ELR (cell line): ENCODE measurements around the gene RFX4.

Experiments
- DNase-seq: peaks from one replicate; pipeline ENCODE4 v3.0.0-alpha.2; 2015; ENCODE audit warnings: low read depth

Gene RFX4

DNA sequence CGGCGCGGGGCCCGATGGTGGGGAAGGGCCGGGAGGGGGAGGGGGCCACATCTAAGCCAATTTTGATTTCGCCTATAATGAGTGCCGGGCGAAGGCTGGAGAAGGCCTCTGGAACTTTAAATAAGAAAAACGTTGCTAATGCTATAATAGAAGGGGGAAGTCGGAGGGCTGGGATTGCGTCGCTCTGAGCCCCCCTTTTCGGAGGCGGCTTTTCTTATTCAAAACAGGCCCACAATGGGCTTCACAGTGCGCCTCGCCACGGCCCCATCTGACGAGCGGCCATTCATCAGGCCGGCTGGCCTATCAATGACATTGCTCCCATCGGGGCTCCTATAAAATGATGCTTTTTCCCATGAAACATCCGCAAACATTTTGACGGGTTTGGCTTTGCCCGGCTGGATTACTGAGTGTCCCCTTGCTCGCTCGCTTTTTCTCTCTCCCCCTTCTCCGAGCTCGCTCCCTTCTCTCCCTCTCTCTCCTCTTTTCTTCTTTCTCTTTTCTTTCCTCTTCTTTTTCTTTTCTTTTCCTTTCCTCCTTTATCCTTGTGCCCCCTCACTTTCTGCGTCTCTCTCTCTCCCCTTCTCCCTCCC lies at the start of gene RFX4:
RFX4 (plus strand) TSS at position 364 of the 590 bp plus-strand sequence. CDS start 317 bp downstream, outside the sequence.
- DNase-seq, result peak; percentile 13

DNA sequence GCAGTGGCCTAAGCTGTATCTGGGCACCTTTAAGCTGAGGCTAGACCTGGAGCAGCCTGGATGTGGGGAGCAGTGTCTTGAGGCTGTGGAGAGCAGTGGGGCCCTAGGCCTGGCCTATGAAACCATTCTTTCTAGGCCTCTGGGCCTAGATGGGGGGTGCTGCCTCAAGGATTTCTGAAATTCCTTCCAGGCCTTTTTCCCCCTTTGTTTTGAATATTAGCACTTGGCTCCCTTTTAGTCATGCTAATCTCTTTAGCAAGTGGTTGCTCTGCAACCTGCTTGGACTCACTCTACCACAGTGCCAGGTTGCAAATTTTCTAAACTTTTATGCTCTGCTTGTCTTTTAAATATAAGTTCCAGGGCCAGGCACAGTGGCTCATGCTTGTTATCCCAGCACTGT lies 41.6 kb upstream of the RFX4 start:
- DNase-seq, result no peak

DNA sequence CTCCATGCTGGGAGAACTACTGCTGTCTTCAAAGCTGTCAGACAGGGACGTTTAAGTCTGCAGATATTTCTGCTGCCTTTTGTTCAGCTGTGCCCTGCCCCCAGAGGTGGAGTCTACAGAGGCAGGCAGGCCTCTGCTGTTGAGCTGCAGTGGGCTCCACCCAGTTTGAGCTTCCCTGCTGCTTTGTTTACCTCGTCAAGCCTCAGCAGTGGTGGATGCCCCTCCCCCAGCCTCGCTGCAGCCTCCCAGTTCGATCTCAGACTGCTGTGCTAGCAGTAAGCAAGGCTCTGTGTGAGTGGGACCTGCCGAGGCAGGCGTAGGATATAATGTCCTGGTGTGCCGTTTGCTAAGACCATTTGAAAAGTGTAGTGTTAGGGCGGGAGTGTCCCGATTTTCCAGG lies 31.4 kb upstream of the RFX4 start:
- no peak for DNase-seq

DNA sequence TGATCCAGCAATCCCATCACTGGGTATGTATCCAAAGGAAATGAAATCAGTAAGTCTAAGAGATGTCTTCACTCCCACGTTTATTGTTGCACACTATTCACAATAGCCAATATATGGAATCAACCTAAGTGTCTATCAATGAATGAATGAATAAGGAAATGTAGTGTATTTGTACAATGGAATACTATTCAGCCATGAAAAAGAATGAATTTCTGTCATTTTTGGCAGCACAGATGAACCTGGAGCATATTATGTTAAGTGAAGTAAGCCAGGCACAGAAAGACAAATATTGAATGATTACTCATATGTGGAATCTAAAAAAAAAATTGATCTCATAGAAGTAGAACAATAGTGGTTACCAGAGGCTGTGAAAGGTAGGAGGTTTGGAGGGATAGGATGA lies 30.6 kb upstream of the RFX4 start:
- no peak for DNase-seq

DNA sequence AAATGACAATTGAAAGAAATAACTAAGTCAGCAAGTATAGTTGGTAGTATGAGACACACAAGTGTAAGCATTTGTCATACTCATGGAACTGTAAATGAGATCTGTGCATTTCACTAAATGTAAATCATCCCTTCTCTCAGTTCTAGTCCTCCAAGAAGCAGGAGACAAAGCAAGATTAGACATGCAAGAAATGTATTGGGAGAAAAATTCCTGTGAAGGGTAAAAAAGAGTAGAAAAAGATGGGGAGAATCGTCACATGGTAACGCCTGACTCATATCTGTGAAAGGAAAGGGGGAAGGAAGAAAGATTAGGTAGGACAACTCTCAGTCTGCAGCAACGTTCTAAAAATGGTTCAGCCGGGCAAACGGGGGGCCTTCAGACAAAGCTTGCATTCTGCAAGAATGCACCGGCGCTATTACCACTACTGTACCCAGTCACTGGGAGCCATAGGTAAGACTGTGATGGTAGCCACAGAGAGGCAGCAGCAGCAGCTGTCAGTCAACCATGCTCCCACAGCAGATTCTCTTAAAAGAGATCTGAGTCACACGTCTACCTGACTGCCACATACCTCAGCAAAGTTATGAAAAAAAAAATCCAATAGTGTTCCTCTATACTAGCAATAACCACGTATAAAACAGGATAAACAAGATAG lies 18.0 kb upstream of the RFX4 start:
- DNase-seq, result no peak

DNA sequence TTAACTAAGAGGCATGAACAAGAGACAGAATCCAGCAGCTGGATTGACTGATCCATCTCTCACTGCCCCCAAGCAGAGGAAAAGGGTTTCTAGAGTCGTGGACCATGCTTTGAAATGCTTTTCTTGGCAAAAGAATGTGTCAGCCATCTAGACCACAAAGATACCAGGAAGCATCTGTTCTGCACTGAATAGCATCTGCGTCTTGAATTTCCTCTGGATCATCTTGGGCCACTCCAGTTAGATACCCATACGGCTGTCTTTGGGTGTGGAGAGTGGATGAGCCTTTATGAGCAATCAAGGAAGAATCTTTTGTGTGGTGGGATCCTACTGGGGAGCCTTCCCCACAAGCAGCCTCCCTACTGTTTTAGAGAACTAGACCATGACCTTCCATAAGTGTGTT lies 16.0 kb upstream of the RFX4 start:
- DNase-seq, result no peak

DNA sequence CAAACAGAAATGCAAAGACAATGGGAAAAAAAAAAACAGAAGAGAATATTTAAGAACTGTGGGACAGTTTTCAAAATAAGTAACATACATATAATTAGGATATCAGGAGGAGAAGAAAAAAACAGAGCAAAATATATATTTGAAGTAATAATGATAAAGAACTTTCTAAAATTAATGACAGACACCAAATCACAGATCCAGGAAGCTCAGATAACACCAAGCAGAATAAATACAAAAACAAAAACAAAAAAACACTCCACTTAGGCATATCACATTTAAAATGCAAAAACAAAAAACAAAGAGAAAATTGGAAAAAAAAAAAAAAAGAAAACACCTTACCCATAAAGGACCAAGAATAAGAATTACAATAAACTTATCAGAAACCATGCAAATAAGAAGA lies 9.6 kb upstream of the RFX4 start:
- no peak for DNase-seq

DNA sequence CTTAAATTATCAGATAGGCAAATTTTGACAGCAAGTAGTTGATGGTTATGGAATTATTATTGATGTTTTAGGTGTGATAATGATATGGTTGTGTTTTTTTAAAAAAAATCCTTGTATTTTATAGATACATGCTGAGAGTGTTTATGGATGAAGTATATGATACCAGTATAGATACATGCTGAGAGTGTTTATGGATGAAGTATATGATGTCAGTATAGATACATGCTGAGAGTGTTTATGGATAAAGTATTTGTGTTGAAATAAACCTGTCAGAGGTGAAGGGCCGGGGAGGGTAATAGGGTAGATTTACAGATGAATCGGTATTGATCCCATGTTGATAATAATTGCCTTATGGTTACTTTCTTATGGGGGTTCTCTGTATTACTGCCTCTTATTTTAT lies 6.0 kb upstream of the RFX4 start:
- DNase-seq, result no peak

DNA sequence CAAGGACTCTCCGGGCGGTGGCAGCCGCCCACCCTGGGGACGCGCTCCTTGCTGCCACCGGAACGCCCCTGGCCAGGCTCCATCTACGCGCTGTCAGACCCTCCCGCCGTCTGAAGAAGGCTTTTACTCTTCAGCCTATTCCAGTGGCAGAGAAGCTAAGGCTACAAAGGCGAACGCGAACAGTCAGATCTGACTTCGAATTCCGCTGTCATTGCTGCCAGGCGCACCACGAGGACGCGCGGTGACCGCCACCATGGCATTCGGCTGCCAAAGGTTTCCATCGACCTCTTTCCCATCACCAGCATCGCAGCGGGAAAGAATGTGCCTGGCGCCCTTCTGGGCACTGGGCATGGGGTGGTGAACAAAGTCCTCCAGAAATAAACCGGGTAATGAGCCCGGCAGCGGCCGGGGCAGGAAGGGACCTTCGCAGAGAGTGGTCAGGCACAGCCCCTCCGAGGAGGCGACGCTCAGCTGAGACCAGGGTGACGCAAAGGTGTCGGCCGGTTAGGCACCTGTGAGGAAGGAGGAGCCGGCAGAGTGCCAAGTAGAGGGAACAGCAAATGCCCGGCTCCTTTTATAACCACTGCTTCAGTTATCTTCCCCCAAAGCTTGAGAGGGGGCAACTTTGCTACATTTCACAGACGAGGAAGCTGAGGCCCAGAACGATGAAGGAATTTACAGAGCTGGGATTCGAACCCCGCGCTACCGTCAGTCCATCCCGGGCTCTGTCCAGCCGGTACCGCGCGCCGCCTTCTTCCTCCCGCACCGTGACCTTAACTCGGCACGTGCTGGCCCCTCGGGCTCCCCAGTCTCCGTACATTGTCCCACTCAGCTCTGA lies 1.9 kb upstream of the RFX4 start:
- DNase-seq, result no peak

DNA sequence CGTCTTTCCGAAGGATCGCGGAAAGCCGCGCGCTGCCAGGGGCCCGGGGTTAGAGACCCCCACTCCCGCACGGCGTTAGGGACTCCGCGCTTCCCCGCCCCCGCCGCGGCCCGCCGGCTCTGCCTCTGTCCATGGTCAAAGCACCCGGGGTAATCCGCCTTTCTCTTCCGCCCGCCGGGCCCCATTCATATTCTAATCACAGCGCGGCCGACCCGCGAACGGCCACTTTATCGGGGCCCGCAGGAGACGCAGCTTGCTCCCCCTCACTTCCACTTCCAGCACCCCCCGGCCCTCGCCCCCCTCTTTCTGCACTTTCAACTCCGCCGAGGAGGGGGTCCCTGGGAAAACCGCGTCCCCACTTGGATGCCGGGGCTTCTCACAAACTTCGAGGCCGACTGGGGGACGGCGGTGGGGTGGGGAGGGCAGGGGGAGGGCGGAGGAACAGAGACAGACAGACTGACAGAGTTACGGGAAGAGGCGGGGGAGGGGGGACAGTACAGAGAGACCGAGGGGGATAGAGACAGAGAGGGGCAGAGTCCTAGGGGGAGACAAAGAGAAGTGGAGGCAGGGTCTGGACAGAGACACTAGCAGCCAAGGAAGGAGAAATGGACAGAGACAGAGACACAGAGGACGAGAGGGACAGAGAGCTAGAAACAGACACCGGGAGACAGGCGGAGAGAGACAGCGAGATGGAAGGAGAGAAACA lies 1.1 kb upstream of the RFX4 start:
- DNase-seq, result peak; percentile 30

DNA sequence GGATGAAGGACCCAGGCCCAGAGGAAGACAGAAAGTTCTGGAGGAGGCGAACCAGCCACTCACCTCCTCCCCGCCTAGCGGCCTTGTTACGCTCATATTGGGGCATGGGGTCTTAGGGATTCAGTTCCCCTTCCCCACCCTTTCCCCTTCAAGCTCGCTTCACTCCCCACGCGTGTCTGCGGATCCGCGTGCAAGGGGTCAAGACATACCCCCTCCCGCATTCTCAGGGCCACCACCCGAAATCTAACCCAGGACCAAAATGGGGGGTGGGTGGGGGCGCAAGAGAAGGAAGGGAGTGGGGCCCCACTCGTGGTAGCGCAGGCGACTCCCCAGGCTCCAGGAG lies 584 bp upstream of the RFX4 start:
- no peak for DNase-seq

DNA sequence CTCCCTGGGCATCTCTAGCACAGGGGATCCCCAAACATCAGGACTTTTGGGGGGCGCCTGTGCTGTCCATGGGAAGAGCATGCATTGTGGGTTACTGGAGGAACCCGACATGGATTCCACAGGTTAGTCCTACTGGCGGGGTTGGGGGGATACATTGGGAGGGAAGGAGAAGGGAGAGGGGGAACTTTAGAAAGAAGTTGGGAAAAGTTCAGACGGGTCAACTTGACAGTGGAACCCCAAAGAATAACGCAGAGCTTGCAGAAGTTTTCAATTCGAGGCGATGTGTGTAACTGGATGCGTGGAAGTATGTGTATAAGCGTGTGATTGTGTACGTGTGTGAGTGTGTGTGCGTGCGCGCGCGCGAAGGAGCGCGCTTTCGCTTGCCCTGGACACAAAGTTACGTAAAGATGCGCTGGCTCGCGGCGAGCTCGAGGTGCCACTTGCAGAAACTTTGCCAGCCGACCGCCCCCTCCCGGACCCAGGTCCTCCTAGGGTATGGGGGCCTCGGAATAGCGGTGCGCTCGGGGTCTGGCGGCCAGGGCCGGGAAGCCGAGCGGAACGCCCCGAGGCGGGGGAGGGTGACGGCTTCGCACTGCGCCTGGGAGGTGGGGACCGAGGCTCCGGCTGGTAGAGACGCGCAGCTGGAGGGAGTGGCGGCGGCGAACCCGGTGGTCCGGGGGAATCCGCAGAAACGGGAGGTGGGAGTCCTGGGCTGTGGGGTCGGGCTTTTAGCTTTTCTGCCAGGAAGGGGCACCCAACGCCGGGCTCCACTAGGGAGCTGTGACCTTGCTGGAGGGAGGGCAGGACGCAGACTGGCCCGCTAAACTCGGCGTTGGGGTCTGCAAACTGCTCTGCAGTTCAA lies 669 bp downstream of the RFX4 start:
- DNase-seq, result peak; percentile 6

DNA sequence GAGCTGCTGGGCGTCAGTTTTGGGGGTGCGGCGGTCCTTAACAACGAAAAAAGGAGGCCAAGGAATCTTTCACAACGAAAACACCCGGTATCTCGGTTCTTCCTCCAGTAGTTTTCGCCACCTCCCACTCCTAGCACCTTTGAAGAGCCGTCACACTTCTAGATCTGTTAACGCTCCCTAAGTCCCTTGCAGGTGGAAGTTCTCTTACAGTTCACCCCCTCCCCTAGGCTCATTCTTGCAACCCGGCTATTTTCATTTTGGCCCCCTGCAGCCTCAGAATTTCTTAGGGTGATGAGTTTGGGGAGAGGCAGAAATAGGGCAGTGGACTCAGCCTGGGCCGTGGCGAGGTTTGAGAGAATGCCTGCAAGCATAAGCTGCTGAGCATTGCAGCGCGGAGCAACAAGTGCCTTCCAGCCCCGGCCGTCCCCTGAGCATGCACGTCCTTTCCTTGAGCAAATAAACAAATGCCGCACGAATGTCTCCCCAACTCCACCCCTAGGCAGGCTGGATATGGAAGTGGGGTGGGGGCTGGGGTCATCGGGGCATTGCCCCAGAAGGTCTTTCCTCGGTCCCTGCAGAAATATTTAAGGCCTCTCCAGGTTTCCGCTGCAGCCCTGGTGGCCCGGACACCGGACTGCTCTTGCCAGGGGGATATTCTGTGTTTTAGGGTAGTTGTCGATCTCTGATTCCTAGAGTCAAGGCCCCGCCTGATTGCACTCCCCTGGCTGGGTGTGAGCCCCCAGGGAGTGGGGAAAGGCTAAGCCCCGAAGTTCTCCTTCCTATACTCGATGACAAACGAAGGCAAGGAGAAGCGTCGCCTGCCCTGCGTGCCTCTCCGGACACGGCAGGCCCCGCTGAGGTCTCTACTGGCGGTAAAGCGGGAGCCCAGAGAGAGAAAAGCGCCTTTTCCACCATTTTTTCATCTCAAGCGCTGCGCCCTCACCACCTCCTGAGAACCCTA lies 1.6 kb downstream of the RFX4 start:
- peak; percentile 18 for DNase-seq

DNA sequence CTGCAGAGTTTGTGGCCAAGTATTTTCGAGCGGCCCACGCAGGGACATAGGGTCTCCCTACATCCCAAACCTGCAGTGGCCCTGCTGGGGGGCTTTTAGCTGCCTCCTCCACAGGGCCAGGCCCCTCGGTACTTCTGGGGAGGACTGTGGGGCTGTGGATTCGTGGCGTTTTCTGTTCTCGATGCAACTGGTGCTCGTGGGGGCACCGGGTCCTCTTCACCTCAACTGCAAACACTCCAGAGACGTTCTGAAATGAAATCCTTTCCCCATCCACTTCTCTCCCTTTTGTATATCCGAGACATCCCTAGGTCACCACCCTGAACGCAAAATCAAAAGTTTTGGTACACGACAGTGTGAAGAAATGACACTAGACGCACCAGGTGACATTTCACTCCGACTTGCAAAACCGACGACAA lies 2.3 kb downstream of the RFX4 start:
- DNase-seq, result no peak

DNA sequence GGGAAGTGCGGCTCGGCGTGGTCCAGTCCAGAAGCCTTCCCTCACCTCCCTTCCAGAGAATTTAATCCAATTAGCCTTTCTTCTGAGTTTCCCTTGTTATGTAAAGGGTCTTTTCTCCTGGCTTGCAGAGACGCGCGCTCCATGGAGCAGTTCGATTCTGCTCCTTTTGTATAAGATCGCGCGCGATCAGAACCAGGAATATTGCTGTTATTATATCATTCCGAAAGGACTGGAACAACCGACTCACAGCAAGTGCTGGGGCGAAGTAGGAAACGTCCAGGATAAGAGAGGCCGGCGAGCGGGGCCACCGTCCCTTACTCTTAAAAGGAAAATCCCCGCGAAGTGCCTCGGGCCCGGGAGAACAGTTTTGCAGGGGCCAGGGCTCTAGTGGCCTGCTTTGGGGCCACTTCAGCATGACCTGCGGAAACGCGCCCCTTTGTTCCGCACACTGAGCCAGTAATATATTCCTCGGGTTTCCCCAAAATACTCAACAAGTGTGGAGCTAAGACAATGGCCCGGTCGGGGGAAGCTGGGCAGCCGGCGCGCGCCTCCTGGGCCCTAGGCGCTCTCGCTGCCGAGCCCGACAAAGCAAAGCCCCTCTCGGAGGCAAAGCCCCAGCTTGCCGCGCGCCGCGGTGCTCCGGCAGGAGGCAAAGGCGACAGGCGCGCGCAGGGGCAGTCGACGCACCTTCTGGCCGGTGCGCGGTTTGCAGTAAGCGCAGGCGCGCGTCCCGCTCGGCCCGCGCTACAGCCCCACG lies 2.9 kb downstream of the RFX4 start:
- DNase-seq, result peak; percentile 9

DNA sequence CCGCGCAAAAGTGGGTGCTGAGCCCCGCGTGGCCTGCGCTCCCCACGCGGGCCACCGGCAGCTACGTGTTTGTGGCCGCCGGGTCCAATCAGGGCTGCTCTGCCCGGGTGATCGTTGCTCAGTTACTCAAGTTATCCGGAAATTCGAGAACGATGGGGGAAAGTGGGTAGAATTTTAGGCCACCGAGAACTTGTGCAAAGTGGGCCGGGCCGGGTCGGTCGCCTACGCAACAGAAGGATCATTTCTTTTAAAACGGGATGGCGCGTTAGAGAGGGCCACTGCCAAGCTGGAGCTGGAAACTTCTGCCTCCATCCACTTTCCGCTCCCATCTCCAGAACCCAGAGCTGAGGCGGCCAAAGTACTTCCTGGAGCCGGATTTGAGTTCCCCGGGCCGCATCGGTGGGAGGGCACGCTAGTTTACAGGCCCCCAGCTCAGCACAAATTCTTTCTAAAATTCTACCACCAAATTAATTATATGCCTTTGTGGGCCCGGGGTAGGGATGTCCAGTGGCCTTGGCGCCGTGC lies 3.5 kb downstream of the RFX4 start:
- no peak for DNase-seq

DNA sequence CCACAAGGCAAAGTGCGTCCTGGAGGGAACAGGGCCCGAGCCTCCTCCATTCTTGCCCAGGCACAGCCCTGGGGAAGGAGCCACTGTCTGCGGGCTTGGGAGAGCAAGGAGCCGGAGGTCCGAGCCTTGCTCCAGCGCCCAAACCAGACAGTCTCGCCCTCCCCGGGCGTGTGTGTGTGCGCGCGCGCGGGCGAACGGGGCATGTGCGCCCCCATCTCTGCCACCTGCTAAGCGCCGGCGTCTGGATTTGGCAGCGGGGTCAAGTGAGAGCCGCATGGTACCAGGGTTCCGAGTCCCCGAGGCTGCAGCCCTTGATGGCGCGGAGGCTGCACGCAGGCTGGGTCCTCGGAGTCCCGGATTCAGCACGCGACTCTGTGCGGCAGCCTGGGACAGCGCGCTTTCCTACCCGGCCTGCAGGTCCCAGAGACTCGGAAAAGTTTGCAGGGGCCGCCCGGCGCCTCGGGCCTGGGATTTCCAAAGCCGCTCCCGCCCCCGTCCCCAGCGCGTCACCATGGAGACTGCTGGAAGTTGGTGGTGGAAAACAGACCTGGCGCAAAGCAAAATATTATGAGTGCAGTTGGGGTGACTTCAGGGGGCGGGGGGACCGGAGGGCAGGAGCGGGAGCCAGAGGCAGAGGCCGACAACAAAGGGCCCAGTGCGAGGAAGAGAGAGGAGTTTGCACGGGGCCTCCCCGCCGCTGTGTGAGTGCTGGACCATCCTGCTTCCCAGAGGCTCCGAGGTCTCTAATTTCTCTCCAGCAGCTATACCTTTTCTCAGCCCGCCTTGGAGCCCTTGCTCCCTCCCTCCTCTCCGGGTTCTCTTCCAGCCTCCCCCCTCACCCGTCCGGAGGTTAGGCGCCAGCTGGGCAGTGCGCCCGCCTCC lies 4.2 kb downstream of the RFX4 start:
- peak; percentile 3 for DNase-seq

DNA sequence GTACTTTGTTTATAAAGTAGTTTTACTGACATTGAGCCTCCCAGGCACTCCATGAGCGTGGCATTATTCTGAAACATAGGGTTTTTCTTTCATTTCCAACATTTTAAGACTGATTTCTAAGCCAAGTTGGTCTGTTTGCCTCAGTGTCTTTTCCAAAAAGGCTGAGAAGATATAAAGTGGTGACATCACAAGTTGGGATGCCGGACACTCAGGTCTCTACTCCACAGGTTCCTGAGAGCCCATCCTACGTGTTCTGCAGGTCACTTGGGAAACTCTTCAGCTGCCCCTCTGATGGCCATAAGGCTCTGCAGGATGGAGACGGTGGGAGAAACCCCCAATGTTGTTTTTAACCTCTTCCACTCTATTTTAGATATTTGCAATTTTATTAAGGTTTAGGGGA lies 6.0 kb downstream of the RFX4 start:
- DNase-seq, result no peak

DNA sequence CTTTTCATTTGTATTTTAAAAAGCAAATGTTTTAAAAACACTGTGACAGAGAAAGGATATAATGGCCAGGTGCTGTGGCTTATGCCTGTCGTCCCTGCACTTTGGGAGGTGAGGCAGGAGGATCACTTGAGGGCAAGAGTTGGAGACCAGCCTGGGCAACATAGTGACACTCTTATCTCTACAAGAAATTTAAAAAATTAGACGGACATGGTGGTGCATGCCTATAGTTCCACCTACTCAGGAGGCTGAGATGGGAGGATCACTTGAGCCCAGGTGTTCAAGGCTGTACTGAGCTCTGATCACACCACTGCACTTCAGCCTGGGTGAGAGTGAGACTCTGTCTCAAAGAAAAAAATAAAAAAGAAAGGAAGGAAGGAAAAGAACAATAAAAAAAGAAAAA lies 7.8 kb downstream of the RFX4 start:
- no peak for DNase-seq
